H7 (cell line): ENCODE data around the gene ZNF180. TPM values are rescaled to one million over a fixed set of nuclear protein-coding genes. Genes with fewer than 3 reads are reported as not detected.
"Not testable (repeated sequence)": the region's sequence is repeated elsewhere in the genome, so short reads cannot be mapped to it uniquely, and the experiment has no call there.

Experiments used
- DNase-seq: peaks from one replicate; pipeline ENCODE4 v3.0.0; 2012
- H3K27me3 ChIP-seq: 2 replicates; pipeline ENCODE4 v1.6.0; 2011; ENCODE audit warnings: mild to moderate bottlenecking, low read length; ENCODE audit not compliant: control insufficient read depth, insufficient read depth
- H3K36me3 ChIP-seq: replicated peaks from 2 replicates; pipeline ENCODE4 v1.5.1; 2011; ENCODE audit warnings: low read length; ENCODE audit not compliant: control insufficient read depth, insufficient read depth
- H3K4me3 ChIP-seq: 2 replicates; pipeline ENCODE4 v1.5.1; 2011; ENCODE audit warnings: low read depth, mild to moderate bottlenecking, control low read depth, low read length, moderate library complexity; ENCODE audit not compliant: insufficient read depth
- total RNA-seq: library from RNA; depleted of rRNA; stranded (reverse); fragments of >200 nt; shearing (Covaris generic); gene quantifications from 2 replicates; pipeline ENCODE4 v1.2.3, GENCODE V29; 2014; rRNA removed

Gene ZNF180
- 7.1 and 8.7 TPM in 2 replicates for total RNA-seq

- Histone ChIP-seq H3K4me3 (peak within 1 kb of the TSS; percentile 81), H3K27me3 (no peaks in the 10 kb centered on the region), H3K36me3 (peaks cover 3% of the 10 kb centered on the region)
- DNase-seq = peak; percentile 97
Observed at GRCh38 chr19:44499962-44500949, at the start of gene ZNF180. ZNF180 (minus strand) TSS chr19:44500522; CDS start chr19:44497334, 3,188 bp downstream.

GRCh38 chr19:44549507-44549906, 49.2 kb upstream of the ZNF180 start:
- Histone ChIP-seq H3K27me3 (no peaks in the 10 kb centered on the region), H3K36me3 (no peaks in the 10 kb centered on the region), H3K4me3 (no peak overlapping the region)
- DNase-seq = no peak

GRCh38 chr19:44548736-44549135, 48.4 kb upstream of the ZNF180 start:
- Histone ChIP-seq H3K4me3 (no peak overlapping the region), H3K27me3 (no peaks in the 10 kb centered on the region), H3K36me3 (no peaks in the 10 kb centered on the region)
- DNase-seq = no peak

GRCh38 chr19:44544031-44544430, 43.7 kb upstream of the ZNF180 start:
- H3K36me3 ChIP-seq = no peaks in the 10 kb centered on the region

GRCh38 chr19:44542671-44543070, 42.3 kb upstream of the ZNF180 start:
- DNase-seq = no peak
- Histone ChIP-seq H3K36me3 (no peaks in the 10 kb centered on the region), H3K27me3 (no peaks in the 10 kb centered on the region), H3K4me3 (no peak overlapping the region)

More at GRCh38 chr19:44544031-44544430, 43.7 kb upstream of the ZNF180 start:
- H3K27me3 ChIP-seq = no peaks in the 10 kb centered on the region
- no peak for DNase-seq
- no peak overlapping the region for H3K4me3 ChIP-seq

- DNase-seq = no peak
- H3K36me3 ChIP-seq = no peaks in the 10 kb centered on the region
- no peak overlapping the region for H3K4me3 ChIP-seq
- H3K27me3 ChIP-seq = no peaks in the 10 kb centered on the region
Observed at GRCh38 chr19:44540736-44541135, 40.4 kb upstream of the ZNF180 start.

GRCh38 chr19:44539991-44540390, 39.7 kb upstream of the ZNF180 start:
- Histone ChIP-seq H3K27me3 (no peaks in the 10 kb centered on the region), H3K36me3 (no peaks in the 10 kb centered on the region), H3K4me3 (no peak overlapping the region)
- DNase-seq = no peak

- Histone ChIP-seq H3K4me3 (no peak overlapping the region), H3K36me3 (no peaks in the 10 kb centered on the region), H3K27me3 (no peaks in the 10 kb centered on the region)
- DNase-seq = no peak
Observed at GRCh38 chr19:44539236-44539826, 39.0 kb upstream of the ZNF180 start.

GRCh38 chr19:44535361-44535760, 35.0 kb upstream of the ZNF180 start:
- H3K4me3 ChIP-seq, DNase-seq, H3K36me3 ChIP-seq, H3K27me3 ChIP-seq: not testable (repeated sequence)

GRCh38 chr19:44532819-44533218, 32.5 kb upstream of the ZNF180 start:
- no peaks in the 10 kb centered on the region; the same call in 1 of the 2 replicates for H3K27me3 ChIP-seq
- no peak overlapping the region for H3K4me3 ChIP-seq
- no peaks in the 10 kb centered on the region for H3K36me3 ChIP-seq
- DNase-seq = no peak

- DNase-seq = no peak
- Histone ChIP-seq H3K36me3 (no peaks in the 10 kb centered on the region), H3K4me3 (no peak overlapping the region), H3K27me3 (no peaks in the 10 kb centered on the region; the same call in 1 of the 2 replicates)
Observed at GRCh38 chr19:44530777-44531176, 30.5 kb upstream of the ZNF180 start.

GRCh38 chr19:44529536-44529935, 29.2 kb upstream of the ZNF180 start, which contains the start of gene CEACAM20:
CEACAM20 (minus strand) TSS chr19:44529675; CDS start chr19:44529509, 166 bp downstream.
- DNase-seq = no peak
- Histone ChIP-seq H3K36me3 (no peaks in the 10 kb centered on the region), H3K27me3 (peaks cover 2% of the 10 kb centered on the region; the same call in 1 of the 2 replicates), H3K4me3 (no peak within 1 kb of the TSS)

- Histone ChIP-seq H3K36me3 (no peaks in the 10 kb centered on the region), H3K27me3 (peaks cover 2% of the 10 kb centered on the region; the same call in 1 of the 2 replicates), H3K4me3 (no peak overlapping the region)
- no peak for DNase-seq
Observed at GRCh38 chr19:44527554-44527953, 27.2 kb upstream of the ZNF180 start.

GRCh38 chr19:44525721-44526430, 25.6 kb upstream of the ZNF180 start:
- no peak overlapping the region for H3K4me3 ChIP-seq
- no peak for DNase-seq

More at GRCh38 chr19:44525721-44526430, 25.6 kb upstream of the ZNF180 start:
- no peaks in the 10 kb centered on the region for H3K36me3 ChIP-seq
- H3K27me3 ChIP-seq = peaks cover 2% of the 10 kb centered on the region; the same call in 1 of the 2 replicates
